BE2C (cell line): ENCODE data around the gene ARHGAP35.

Experiments used
- DNase-seq: peaks from one replicate; pipeline ENCODE4 v3.0.0-alpha.2; 2020
- H3K27me3 ChIP-seq: fragments of 250-450 bp; sonication (Bioruptor Pico); 2 replicates; pipeline ENCODE4 v1.5.1; 2020; ENCODE audit warnings: mild to moderate bottlenecking
- H3K36me3 ChIP-seq: fragments of 250-450 bp; sonication (Bioruptor Pico); 2 replicates; pipeline ENCODE4 v1.5.1; 2020; ENCODE audit warnings: mild to moderate bottlenecking
- H3K4me1 ChIP-seq: fragments of 250-450 bp; sonication (Bioruptor Pico); 2 replicates; pipeline ENCODE4 v1.5.1; 2020
- H3K4me3 ChIP-seq: 2 replicates; pipeline ENCODE4 v1.5.1; 2011; ENCODE audit warnings: low read depth, low read length
- H3K9me3 ChIP-seq: fragments of 250-450 bp; sonication (Bioruptor Pico); 2 replicates; pipeline ENCODE4 v1.5.1; 2020
- TF ChIP-seq, protein P1 (sequence below): IDR thresholded peaks from 2 replicates; pipeline ENCODE4 v1.5.1; 2012; ENCODE audit warnings: mild to moderate bottlenecking, low read depth, low read length

ARHGAP35 gene

DNA sequence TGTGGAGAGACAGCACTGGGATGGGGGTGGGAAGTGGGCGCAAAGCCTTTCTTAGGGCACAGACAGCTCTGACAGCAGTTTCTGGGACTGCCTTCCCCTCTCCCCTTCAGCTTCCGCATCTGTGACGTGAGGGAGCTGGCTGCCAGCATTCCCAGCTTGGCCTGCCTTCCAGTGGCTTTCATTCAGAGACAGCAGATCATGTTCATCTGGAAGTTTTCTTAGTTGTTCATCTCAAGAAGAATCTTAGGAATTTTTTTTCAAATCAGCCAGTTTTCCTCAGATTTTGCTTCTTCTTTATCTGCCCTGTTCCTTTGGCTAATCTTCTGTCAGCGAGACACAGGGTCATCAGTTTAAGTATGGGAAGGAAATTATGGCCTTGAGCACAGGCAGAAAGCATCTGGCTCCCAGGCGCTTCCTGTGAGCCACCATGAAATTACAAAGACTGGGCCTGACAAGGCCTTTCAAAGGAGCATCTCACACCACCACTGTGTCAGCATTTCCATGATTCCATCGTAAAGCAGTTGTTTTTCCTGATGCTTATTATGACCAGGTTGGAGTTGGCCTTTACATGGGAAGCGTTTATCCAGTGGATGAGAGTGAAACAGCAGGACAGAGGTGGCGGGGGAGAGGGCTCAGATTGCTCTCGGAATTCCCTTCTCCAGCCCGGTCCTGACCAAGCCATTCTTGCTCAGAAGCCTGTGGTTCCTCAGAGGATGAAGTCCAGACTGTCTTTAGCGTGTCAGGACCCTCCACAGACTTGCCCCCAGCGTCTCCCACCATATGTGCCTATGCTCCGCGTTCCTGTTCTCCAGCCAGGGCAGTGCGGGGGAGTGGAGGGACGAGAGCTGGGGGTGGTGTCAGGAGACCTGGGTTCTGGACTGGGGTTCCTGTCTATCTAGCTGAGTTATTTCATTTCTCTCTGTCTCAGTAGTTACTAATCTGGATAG is 43.6 kb downstream of the ARHGAP35 start:
- TF ChIP-seq, protein P1, sequence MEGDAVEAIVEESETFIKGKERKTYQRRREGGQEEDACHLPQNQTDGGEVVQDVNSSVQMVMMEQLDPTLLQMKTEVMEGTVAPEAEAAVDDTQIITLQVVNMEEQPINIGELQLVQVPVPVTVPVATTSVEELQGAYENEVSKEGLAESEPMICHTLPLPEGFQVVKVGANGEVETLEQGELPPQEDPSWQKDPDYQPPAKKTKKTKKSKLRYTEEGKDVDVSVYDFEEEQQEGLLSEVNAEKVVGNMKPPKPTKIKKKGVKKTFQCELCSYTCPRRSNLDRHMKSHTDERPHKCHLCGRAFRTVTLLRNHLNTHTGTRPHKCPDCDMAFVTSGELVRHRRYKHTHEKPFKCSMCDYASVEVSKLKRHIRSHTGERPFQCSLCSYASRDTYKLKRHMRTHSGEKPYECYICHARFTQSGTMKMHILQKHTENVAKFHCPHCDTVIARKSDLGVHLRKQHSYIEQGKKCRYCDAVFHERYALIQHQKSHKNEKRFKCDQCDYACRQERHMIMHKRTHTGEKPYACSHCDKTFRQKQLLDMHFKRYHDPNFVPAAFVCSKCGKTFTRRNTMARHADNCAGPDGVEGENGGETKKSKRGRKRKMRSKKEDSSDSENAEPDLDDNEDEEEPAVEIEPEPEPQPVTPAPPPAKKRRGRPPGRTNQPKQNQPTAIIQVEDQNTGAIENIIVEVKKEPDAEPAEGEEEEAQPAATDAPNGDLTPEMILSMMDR: no peak
- Histone ChIP-seq H3K4me3 (no peak overlapping the region), H3K27me3 (no peaks in the 10 kb centered on the region)

DNA sequence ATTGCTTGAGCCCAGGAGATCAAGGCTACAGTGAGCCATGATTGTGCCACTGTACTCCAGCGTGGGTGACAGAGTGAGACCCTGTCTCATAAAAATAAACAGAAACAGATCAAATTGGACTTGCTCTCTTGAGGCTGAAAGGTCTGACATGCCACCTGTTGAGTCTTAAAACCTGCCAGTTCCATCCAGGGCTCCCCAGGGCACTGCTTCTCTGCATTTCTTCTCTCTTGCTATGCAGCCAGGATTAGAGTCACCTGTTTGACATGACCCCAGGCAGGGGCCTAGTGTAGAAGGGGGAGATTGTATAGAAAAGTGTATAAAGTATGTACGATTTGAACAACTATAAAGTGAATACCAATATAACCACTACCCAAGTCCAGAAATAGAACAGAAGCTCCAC is 45.4 kb downstream of the ARHGAP35 start:
- Histone ChIP-seq H3K4me3 (no peak overlapping the region), H3K9me3 (no peaks in the 10 kb centered on the region), H3K4me1 (peaks cover 13% of the 10 kb centered on the region), H3K36me3 (no peaks in the 10 kb centered on the region), H3K27me3 (no peaks in the 10 kb centered on the region)
- no peak for DNase-seq
- TF ChIP-seq, protein P1: no peak

More for the DNA sequence above, 43.6 kb downstream of the ARHGAP35 start:
- Histone ChIP-seq H3K4me1 (peaks cover 13% of the 10 kb centered on the region), H3K9me3 (no peaks in the 10 kb centered on the region), H3K36me3 (no peaks in the 10 kb centered on the region)
- no peak for DNase-seq

DNA sequence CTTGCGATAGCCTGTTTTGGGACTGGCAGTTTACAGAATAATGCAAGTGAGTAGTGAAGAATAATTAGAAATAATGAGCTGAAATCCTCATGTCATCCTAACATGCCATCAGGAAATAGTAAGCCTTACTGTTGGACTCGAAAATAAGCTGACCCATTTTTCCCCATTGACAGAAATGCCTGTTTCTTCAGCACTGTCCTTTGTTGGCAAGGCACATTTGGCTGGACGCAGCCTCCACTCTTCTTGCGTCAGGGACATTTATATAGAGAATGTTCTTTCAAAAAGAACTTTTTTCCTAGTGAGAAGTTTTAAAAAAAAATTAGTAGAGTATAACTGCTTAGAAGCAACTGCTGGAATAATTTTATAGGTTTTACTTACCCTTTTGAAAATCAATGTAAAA is 47.1 kb downstream of the ARHGAP35 start:
- Histone ChIP-seq H3K36me3 (no peaks in the 10 kb centered on the region), H3K4me3 (no peak overlapping the region), H3K9me3 (no peaks in the 10 kb centered on the region), H3K27me3 (no peaks in the 10 kb centered on the region), H3K4me1 (peaks cover 13% of the 10 kb centered on the region)
- DNase-seq: no peak
- TF ChIP-seq, protein P1: no peak

DNA sequence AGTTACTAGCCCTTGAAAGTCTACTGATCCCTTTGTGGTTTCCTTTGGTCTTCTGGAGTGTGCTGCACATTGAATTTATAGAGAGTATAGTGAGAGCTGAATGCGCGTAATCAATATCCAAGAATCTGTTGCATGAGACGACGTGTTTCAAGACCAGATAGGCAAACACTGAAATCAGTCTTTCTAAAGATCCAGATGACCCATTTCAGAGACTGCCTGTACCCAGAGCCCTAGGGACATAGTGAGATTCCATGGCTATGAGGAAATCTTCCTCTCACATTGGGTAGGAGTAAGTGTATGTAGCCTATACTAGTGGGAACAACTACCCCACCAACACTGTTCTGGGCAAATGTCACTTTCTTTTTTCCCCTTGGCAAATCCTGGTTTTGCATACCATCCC is 48.6 kb downstream of the ARHGAP35 start:
- H3K27me3 ChIP-seq: no peaks in the 10 kb centered on the region
- peaks cover 2% of the 10 kb centered on the region for H3K4me1 ChIP-seq
- no peaks in the 10 kb centered on the region for H3K36me3 ChIP-seq
- no peaks in the 10 kb centered on the region for H3K9me3 ChIP-seq
- TF ChIP-seq, protein P1: no peak
- no peak overlapping the region for H3K4me3 ChIP-seq
- no peak for DNase-seq
